ENCODE results near the gene ICA1L.

Gene ICA1L

DNA sequence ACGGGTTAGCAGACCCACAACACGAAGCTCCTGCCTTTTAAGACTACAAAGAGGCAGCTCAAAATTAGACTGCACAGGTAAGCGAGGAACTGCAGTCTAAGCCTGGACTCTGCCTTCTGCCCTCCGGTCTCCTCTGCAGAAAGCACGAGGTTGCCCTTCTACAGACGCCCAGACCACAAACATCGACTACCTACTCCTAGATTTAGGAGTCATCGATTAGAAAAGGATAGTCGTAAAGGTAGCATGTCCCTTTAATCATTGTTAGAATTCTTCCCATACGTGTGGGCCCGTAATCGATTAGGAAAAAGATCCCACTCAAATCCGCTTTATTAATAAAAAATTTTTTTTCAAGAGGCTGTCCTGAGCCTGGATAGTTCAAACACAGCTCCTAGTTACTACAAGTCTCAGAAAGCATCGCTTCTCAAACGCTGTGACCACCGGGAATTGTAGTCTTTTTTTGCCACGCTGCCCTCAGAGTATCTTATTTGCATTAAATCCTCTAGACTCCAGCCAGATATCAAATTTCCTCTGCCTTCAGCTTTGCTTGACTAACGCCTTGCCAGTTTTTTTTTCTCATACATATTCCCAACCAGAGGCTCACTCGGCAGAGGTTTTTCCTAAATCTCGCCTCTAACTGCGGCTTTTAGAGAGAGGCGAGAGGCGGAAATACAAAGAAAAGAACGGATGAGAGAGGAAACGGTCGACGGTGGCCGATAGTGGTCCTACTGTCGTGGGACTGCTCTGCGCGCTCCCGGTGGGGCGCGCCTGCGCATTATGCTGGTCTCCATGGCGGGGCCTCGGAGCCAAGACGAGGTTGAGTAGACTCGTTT lies 40.2 kb upstream of the ICA1L start, which contains the start of the genes CARF and WDR12 (continued):
- TF ChIP-seq TSHZ1 (tag by site-specific recombination; IDR thresholded peaks at IDR 0.05; ENCODE audit: borderline replicate concordance): no peak
- no peak for TF ChIP-seq ZNF585B (tag by site-specific recombination; IDR thresholded peaks at IDR 0.05)
- TF ChIP-seq PATZ1 (tag by site-specific recombination; IDR thresholded peaks at IDR 0.05): no peak
- 0 out of 2 replicates have a peak, but pooled peaks have one; percentile 28 for TF ChIP-seq ZNF394 (tag by site-specific recombination; IDR thresholded peaks at IDR 0.05; ENCODE audit: borderline replicate concordance)
- no peak for TF ChIP-seq ZBTB7A (tag by site-specific recombination; IDR thresholded peaks at IDR 0.05; ENCODE audit: low read depth)
- TF ChIP-seq, protein P1, sequence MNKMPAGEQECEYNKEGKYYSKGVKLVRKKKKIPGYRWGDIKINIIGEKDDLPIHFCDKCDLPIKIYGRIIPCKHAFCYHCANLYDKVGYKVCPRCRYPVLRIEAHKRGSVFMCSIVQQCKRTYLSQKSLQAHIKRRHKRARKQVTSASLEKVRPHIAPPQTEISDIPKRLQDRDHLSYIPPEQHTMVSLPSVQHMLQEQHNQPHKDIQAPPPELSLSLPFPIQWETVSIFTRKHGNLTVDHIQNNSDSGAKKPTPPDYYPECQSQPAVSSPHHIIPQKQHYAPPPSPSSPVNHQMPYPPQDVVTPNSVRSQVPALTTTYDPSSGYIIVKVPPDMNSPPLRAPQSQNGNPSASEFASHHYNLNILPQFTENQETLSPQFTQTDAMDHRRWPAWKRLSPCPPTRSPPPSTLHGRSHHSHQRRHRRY (tag by site-specific recombination; IDR thresholded peaks at IDR 0.05): no peak
- TF ChIP-seq TCF7L2 (IDR thresholded peaks at IDR 0.05; ENCODE audit: borderline replicate concordance, low read depth, low read length): no peak
- peak; percentile 22; the same call in 1 of the 2 replicates for TF ChIP-seq ZBTB20 (tag by site-specific recombination; IDR thresholded peaks at IDR 0.05)
- peak; percentile 73; the same call in 1 of the 2 replicates for TF ChIP-seq ZNF580 (tag by site-specific recombination; IDR thresholded peaks at IDR 0.05)
- TF ChIP-seq ZBTB8A (tag by site-specific recombination; IDR thresholded peaks at IDR 0.05): no peak; the same call in 1 of the 2 replicates
- TF ChIP-seq ZNF571 (tag by site-specific recombination; IDR thresholded peaks at IDR 0.05): no peak
- TF ChIP-seq, protein P2, sequence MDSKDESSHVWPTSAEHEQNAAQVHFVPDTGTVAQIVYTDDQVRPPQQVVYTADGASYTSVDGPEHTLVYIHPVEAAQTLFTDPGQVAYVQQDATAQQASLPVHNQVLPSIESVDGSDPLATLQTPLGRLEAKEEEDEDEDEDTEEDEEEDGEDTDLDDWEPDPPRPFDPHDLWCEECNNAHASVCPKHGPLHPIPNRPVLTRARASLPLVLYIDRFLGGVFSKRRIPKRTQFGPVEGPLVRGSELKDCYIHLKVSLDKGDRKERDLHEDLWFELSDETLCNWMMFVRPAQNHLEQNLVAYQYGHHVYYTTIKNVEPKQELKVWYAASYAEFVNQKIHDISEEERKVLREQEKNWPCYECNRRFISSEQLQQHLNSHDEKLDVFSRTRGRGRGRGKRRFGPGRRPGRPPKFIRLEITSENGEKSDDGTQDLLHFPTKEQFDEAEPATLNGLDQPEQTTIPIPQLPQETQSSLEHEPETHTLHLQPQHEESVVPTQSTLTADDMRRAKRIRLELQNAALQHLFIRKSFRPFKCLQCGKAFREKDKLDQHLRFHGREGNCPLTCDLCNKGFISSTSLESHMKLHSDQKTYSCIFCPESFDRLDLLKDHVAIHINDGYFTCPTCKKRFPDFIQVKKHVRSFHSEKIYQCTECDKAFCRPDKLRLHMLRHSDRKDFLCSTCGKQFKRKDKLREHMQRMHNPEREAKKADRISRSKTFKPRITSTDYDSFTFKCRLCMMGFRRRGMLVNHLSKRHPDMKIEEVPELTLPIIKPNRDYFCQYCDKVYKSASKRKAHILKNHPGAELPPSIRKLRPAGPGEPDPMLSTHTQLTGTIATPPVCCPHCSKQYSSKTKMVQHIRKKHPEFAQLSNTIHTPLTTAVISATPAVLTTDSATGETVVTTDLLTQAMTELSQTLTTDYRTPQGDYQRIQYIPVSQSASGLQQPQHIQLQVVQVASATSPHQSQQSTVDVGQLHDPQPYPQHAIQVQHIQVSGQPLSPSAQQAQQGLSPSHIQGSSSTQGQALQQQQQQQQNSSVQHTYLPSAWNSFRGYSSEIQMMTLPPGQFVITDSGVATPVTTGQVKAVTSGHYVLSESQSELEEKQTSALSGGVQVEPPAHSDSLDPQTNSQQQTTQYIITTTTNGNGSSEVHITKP (tag by site-specific recombination; IDR thresholded peaks at IDR 0.05): peak; percentile 43; the same call in 1 of the 2 replicates
- TF ChIP-seq ZNF175 (tag by site-specific recombination; IDR thresholded peaks at IDR 0.05): no peak
- 0 out of 2 replicates have a peak, but pooled peaks have one; percentile 13 for TF ChIP-seq ZNF692 (tag by site-specific recombination; IDR thresholded peaks at IDR 0.05)
- peak; percentile 34; the same call in 1 of the 2 replicates for TF ChIP-seq ZNF558 (tag by site-specific recombination; IDR thresholded peaks at IDR 0.05)
- TF ChIP-seq ZNF239 (tag by site-specific recombination; IDR thresholded peaks at IDR 0.05): no peak
- TF ChIP-seq ZNF335 (tag by site-specific recombination; conservative IDR thresholded peaks at IDR 0.05): peak; percentile 95
- TF ChIP-seq ZNF362 (tag by site-specific recombination; IDR thresholded peaks at IDR 0.05): 0 out of 2 replicates have a peak, but pooled peaks have one; percentile 17
- TF ChIP-seq ZNF114 (tag by site-specific recombination; IDR thresholded peaks at IDR 0.05): no peak
- no peak for TF ChIP-seq ZNF292 (tag by site-specific recombination; IDR thresholded peaks at IDR 0.05; ENCODE audit: borderline replicate concordance, low read depth)
- TF ChIP-seq ZNF548 (tag by site-specific recombination; IDR thresholded peaks at IDR 0.05): no peak
- no peak for TF ChIP-seq SETDB1 (IDR thresholded peaks at IDR 0.05; ENCODE audit: insufficient read length, low read length)
- TF ChIP-seq ZNF660 (tag by site-specific recombination; IDR thresholded peaks at IDR 0.05): peak; percentile 10; the same call in 1 of the 2 replicates
- no peak for TF ChIP-seq ZNF302 (tag by site-specific recombination; IDR thresholded peaks at IDR 0.05; ENCODE audit: low read depth)
- no peak for TF ChIP-seq ZNF670 (tag by site-specific recombination; IDR thresholded peaks at IDR 0.05; ENCODE audit: low read depth)

Measured in HEK293 (cell line).